ENCODE measurements around the gene SORL1. TPM values are rescaled to one million over a fixed set of nuclear protein-coding genes. Genes with fewer than 3 reads are reported as not detected.

Gene SORL1
- total and polyA plus RNA-seq, 2 donors from 2014 or later: 15.2 to 74.2 TPM

DNA sequence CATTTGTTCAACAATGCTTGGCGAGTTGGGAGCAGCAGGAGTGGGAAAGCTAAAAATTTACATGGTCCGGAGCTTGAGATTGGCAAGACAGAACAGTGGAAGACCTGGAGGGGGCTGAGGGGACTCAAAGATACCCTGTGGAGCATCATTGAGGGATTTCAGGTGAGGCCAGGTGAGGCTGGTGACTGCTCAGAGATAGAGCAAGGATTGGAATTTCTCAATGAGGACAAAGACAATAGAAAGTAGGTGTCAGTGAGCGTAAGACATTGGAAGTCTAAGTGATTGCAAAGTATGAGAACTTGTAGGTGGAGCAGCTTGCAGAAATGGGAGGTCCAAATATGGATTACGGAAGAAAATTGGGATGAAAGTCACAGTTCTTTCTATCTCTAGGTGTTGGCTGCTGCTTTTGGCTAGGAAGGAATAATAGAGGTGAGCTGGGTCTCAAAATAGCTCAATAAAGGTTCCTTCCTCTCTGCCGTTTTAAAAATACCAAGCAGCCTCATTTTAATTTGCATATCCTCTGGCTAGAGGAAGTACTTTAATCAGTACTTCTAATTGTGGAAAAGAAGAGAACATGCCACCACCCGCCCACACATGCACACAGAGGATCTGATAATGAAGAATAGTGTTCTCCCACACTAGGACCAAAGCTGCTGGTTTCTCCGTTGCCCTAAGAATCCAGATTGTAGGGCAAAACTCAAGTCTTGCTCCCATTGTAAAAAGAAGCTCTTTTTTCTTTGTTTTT is 42.4 kb downstream of the SORL1 start:
- H3K4me3 ChIP-seq (ENCODE audit: low read length in 3 of 3): no peak overlapping the region
- FAIRE-seq (no peak), DNase-seq (no peak)
- intact Hi-C loops (cut with DNase I): no loop called here
- H3K36me3 ChIP-seq (ENCODE audit: control insufficient read depth in 2 of 3, insufficient read depth in 3 of 3, low read length in 3 of 3): peaks cover 4 to 19% (median 5%) of the 10 kb centered on the region in 3 donors
- no peaks in the 10 kb centered on the region for H3K4me1 ChIP-seq (ENCODE audit: control insufficient read depth in 2 of 3, insufficient read depth in 2 of 3, low read depth in 1 of 3, low read length in 3 of 3)
- H3K27ac ChIP-seq (ENCODE audit: low read depth in 2 of 2, low read length in 2 of 2): no peak overlapping the region
- H3K27me3 ChIP-seq (ENCODE audit: control insufficient read depth, insufficient read depth, low read length): no peaks in the 10 kb centered on the region
- no peak overlapping the region for H3K9ac ChIP-seq (ENCODE audit: low read length in 3 of 3)
- no peaks in the 10 kb centered on the region for H3K9me3 ChIP-seq (ENCODE audit: control insufficient read depth in 2 of 3, insufficient read depth in 1 of 3, low read length in 3 of 3)
- TF ChIP-seq, protein P1, sequence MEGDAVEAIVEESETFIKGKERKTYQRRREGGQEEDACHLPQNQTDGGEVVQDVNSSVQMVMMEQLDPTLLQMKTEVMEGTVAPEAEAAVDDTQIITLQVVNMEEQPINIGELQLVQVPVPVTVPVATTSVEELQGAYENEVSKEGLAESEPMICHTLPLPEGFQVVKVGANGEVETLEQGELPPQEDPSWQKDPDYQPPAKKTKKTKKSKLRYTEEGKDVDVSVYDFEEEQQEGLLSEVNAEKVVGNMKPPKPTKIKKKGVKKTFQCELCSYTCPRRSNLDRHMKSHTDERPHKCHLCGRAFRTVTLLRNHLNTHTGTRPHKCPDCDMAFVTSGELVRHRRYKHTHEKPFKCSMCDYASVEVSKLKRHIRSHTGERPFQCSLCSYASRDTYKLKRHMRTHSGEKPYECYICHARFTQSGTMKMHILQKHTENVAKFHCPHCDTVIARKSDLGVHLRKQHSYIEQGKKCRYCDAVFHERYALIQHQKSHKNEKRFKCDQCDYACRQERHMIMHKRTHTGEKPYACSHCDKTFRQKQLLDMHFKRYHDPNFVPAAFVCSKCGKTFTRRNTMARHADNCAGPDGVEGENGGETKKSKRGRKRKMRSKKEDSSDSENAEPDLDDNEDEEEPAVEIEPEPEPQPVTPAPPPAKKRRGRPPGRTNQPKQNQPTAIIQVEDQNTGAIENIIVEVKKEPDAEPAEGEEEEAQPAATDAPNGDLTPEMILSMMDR (IDR thresholded peaks at IDR 0.05; ENCODE audit: borderline replicate concordance, extremely low read depth, insufficient read depth): no peak

DNA sequence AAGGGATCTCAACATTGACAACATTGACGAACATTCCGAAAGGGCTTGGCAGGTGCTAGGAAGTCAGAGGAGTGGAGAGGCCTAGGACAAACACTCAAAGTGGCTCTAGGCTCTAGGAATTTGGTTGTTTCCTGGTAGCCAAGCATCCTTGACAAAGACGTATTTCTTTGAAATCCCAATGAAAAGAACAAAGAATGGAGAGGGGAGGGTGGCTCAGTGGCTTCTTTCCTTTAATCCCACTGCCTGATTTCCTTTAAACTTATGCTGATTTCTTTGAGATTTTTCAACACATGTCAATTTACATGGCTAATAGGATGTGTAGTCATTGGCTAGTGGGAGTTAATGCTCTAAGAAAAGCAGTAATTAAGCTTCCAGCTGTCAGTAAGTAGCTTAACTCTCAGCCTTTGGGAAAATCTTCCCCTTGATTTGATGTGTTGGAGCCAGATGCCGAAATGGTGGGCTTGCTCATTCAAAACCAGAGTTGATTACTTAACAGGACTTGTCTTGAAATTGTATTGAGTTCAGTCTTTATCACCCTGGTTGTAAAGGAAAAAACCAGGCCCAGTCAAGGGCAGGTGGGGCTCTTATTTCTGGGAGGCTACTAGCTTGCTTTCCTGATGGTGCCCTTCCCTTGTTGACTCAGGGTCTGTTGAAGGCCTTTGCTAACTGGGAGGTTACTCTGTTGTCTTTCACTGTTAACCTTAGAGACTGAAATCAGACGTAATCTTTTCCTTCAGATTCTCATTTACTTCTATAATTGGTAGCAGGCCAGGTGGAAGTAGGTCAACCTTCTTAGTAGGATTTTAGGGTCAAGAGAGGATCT is 45.3 kb downstream of the SORL1 start:
- Histone ChIP-seq H3K4me3 (ENCODE audit: low read length in 3 of 3) (no peak overlapping the region), H3K4me1 (ENCODE audit: control insufficient read depth in 2 of 3, insufficient read depth in 2 of 3, low read depth in 1 of 3, low read length in 3 of 3) (no peaks in the 10 kb centered on the region), H3K36me3 (ENCODE audit: control insufficient read depth in 2 of 3, insufficient read depth in 3 of 3, low read length in 3 of 3) (peaks cover 4 to 13% (median 5%) of the 10 kb centered on the region in 3 donors), H3K27me3 (ENCODE audit: control insufficient read depth, insufficient read depth, low read length) (no peaks in the 10 kb centered on the region), H3K9ac (ENCODE audit: low read length in 3 of 3) (no peak overlapping the region), H3K9me3 (ENCODE audit: control insufficient read depth in 2 of 3, insufficient read depth in 1 of 3, low read length in 3 of 3) (no peaks in the 10 kb centered on the region), H3K27ac (ENCODE audit: low read depth in 2 of 2, low read length in 2 of 2) (no peak overlapping the region)
- TF ChIP-seq, protein P1 (IDR thresholded peaks at IDR 0.05; ENCODE audit: borderline replicate concordance, extremely low read depth, insufficient read depth): no peak
- FAIRE-seq: no peak
- intact Hi-C loops (cut with DNase I): no loop called here
- DNase-seq: no peak

DNA sequence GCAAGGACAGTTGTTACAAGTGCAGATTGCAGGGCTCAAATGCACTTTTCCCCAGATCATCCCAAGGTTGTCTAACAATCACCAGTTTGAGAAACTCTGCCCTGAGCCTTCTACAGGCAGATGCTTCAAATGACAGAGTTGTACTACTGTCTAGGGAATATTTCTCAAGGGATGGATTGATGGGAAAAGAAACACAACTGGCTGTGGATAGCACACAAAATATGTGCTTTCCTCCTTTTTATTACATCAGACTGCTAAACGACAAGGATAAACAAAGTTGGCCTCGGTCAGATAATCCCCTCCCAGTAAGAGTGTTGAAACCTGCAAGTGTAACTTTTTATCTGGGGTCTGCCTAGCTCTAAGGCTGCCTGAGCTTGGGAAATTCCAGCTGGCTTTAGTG is 47.3 kb downstream of the SORL1 start:
- H3K27ac ChIP-seq (ENCODE audit: low read depth in 2 of 2, low read length in 2 of 2): no peak overlapping the region
- H3K27me3 ChIP-seq (ENCODE audit: control insufficient read depth, insufficient read depth, low read length): no peaks in the 10 kb centered on the region
- TF ChIP-seq, protein P1 (IDR thresholded peaks at IDR 0.05; ENCODE audit: borderline replicate concordance, extremely low read depth, insufficient read depth): no peak
- no peaks in the 10 kb centered on the region for H3K9me3 ChIP-seq (ENCODE audit: control insufficient read depth in 2 of 3, insufficient read depth in 1 of 3, low read length in 3 of 3)
- intact Hi-C loops (cut with DNase I): no loop called here
- no peaks in the 10 kb centered on the region for H3K4me1 ChIP-seq (ENCODE audit: control insufficient read depth in 2 of 3, insufficient read depth in 2 of 3, low read depth in 1 of 3, low read length in 3 of 3)
- FAIRE-seq (no peak), DNase-seq (peak in 1 of 5 donors; percentile 12)
- H3K9ac ChIP-seq (ENCODE audit: low read length in 3 of 3): no peak overlapping the region
- H3K36me3 ChIP-seq (ENCODE audit: control insufficient read depth in 2 of 3, insufficient read depth in 3 of 3, low read length in 3 of 3): peaks cover 4 to 13% (median 5%) of the 10 kb centered on the region in 3 donors
- H3K4me3 ChIP-seq (ENCODE audit: low read length in 3 of 3): no peak overlapping the region
